NCI-H510A treated with DMSO at 0.1 percent for 48 hours (cell line): ENCODE measurements around the gene DCHS2.

ENCODE experiments used
- DNase-seq: peaks from one replicate; lab custom pipeline; 2025; lab: John Stamatoyannopoulos, UW

Gene DCHS2

DNA sequence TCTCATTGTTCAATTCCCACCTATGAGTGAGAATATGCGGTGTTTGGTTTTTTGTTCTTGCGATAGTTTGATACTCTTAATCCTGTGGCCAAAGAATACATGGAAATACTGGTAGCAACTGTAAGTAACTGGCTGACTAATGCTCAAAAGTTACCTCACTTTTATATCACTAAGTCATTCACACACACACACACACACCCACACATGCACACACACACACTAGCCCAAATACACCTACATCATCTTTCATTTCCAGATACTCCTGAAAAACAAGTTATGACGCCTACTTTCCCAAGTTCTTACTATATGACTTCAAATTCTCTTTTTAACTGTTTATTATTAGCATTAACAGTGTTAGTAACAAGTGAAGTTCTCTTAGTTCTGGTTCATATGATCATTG, 101.3 kb downstream of the DCHS2 start:
- DNase-seq = no peak

GRCh38 chr4:154389148-154389547, 102.5 kb downstream of the DCHS2 start:
- peak; percentile 0 for DNase-seq

- no peak for DNase-seq
Measured at GRCh38 chr4:154384012-154384411, 107.6 kb downstream of the DCHS2 start.

DNA sequence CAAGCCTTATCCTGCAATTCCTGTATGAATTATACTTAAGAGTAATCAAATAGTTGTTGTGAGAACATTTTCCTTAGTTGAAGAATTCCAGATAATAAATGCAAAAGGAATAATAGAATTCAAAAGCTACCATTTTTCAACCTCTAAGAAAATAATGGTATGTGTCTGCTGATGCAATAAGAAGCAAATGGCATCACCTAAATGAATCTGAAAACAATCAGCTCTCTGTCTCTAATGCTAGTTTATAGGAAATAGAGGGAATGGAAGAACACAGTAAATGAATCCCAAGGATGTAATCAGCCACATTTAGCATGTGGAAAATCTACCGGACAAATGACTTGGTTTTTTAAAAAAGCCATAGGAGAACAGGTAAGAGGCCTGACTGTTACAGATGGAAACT, 115.1 kb downstream of the DCHS2 start:
- DNase-seq = no peak

- no peak for DNase-seq
Measured at GRCh38 chr4:154368060-154368459, 123.5 kb downstream of the DCHS2 start.

- DNase-seq = no peak
Measured at GRCh38 chr4:154367659-154368058, 123.9 kb downstream of the DCHS2 start.

DNA sequence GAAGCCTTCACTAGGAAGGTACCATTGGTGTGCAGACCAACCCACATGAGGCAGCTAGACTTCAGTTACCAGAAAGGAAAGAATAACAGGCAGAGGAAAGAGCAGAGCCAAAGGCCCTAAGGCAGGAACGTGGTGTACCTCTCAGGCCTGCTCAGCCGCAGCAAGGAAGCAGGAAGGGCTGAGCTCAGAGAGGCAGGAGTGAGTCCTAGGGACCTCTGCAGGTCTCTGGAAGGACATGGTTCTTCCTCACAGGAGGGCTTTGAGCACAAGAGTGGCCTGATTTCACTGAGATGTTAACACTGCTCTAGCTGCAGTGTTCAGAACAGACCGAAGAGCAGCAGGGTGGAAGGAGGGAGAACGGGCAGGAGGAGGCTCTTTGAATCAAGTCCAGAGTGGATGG, 124.6 kb downstream of the DCHS2 start:
- no peak for DNase-seq

GRCh38 chr4:154364066-154364845, 127.3 kb downstream of the DCHS2 start:
- DNase-seq = no peak

DNA sequence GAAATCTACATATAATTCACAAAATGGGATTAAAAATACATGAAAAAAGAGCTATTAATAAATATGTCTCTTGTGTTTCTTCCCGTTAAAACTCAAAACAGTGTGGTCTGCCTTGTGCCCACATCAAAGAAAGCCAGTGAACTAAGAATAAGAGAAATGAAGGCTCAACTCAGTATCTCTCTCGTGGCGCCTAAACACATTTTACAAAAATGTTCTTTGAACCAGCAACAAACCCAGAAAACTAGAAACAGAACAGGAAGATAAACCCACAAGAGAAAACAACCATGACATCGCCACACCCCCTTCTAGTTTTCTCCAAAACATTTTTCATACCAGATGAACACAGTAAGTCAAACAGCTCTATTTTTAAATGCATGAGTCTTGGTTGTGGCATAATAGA, 130.1 kb downstream of the DCHS2 start:
- no peak for DNase-seq

DNA sequence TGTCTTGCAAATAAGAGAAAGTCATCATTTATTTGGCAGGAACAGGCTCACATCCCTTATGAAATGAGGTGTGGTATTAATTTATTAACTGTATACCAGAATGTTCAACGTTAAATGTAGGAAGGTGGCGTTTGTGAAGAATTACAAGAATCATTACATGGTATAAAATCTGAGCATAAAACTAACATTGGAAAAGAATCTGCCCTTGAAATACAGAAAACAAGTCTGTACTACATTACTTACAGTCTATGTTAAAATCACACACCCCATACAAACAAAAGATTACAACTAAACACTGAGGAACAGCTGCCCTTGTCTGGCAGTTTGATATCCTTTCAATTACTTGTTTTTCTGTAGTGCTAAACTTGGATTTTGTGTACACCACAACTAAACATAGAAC, 131.1 kb downstream of the DCHS2 start:
- DNase-seq = no peak

- no peak for DNase-seq
Measured at GRCh38 chr4:154354883-154355282, 136.7 kb downstream of the DCHS2 start.

GRCh38 chr4:154349829-154350228, 141.8 kb downstream of the DCHS2 start:
- no peak for DNase-seq

DNA sequence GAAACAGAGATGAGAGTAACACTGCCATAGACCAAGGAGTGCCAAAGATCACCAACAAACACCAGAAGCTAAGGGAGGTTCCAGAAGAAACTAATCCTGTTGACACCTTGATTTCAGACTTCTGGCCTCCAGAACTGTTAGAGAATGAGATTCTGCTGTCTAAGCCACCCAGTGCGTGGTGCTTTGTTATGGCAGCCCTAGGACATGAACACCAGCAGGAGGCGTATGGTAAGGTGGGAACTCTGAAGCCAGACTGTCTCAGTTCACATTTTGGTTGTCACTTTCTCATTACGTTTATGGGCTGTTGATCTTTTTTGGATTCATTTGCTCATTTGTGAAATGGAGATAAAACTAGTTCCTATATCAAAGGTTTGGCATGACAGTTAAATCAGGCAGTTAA, 142.9 kb downstream of the DCHS2 start:
- no peak for DNase-seq

DNA sequence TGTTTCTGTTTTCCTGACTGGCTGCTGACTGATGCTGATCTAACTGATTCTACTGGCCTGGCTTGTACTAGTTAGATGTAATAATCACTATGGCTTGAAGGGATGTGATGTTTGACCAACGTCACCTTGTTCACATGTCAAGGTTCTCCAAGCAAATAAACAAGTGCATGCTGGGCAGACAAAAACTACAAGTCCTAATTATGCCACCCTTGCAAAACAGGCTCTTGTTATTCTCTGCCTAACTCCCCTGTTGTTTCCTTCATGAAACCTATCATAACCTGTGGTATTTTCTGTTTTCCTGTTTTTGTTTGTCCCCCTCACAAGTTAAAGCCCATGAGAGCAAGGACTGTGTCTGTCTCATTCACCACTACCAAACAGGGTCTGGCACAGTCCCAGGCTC, 146.2 kb downstream of the DCHS2 start:
- DNase-seq = no peak

DNA sequence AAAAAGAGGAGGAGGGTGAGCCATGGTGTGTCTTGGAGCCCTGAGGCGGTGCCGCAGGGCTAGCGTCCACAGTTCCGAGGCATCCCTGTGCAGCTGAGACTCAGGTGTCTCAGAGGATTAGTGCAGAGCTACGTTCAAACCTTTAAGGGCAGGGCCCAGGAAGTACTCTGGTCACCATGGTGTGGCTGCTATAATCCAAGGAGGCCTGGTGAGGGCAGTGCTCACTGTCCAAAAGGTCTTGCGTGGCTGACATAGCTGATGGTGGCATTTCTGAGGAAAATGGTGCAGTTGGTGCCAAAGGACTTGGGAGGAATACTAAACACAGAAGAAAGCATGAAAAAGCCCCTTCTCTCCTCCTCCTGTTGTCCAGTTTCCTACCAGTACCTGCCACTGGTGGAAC, 146.9 kb downstream of the DCHS2 start:
- no peak for DNase-seq

GRCh38 chr4:154343651-154344050, 147.9 kb downstream of the DCHS2 start:
- DNase-seq = no peak

DNA sequence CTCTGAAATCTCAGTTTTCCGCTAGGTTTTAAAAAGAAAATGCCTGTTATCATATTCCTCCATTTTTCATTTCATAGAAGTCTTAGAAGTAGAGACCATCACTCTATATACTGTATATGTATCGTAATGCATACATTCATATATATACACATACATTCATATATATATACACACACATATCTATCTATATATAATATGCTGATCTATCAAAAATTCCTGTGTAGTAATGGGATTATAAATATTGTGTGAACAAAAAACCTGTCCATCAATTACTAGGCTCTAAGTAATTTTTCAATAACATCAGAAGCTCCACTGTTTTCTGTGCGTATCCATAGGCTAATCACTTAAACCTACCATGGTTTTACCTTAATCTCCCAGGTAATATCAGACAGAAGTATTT, 150.2 kb downstream of the DCHS2 start:
- no peak for DNase-seq

- DNase-seq = no peak
Measured at GRCh38 chr4:154335588-154335987, 156.0 kb downstream of the DCHS2 start.

GRCh38 chr4:154332681-154333421, 158.7 kb downstream of the DCHS2 start:
- peak; percentile 45 for DNase-seq

DNA sequence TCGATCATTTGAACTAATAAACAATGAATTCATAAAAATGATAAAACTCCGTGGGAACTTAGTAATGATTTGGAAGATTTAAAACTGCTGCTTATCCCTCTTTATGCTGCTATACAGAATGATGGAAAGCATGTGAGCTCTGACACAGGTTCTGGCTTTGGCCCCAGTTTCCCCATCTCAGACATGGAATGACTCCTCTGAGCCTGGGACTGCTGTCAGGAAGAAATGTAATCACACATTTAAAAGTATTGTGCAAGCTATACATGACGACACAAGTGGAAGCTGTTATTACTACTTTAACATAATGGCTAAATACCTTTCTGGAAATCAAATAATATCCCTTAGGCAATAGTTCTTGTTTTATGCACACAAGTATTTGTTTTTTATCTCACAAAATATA, 161.7 kb downstream of the DCHS2 start:
- DNase-seq = no peak

DNA sequence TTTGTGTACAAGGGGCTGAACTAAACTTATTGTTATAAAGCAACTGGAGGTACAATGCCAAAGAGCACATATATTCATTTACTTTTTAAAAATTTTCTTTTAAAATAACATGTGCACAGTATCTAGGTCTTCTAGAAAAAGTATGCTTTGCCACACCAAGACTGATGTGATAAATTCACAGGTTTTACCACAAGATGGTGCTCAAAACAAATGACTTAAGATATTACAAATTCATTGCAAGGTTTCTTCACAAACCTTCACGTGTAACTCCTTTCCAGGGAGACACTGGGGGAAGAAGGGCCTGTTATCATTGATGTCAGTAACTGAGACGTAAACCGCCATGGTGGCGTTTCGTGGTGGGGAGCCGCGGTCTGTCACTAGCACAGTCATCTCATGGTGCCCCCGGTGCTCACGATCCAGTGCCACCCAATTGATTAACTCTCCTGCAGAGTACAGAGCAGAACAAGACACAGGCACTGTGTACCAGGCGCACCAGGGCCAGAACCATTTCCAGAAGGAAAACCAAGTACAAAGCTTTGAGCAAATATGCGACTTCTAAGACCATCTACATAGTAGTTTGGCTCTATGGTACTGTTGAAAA, 162.2 kb downstream of the DCHS2 start:
- DNase-seq = peak; percentile 22

- no peak for DNase-seq
Measured at GRCh38 chr4:154328030-154328429, 163.6 kb downstream of the DCHS2 start.

- DNase-seq = no peak
Measured at GRCh38 chr4:154320521-154320920, 171.1 kb downstream of the DCHS2 start.
